Mucosa of descending colon (tissue), 3 donors: Measurements from ENCODE around the gene EIF4G1. TPM values are rescaled to one million over a fixed set of nuclear protein-coding genes. Genes with fewer than 3 reads are reported as not detected.

Source experiments
- ATAC-seq: fragments of 200-7000 bp; cut with Tn5 transposase; one replicate; pipeline ENCODE4 v1.9.1; 2020; ENCODE audit warnings: mild to moderate bottlenecking, moderate library complexity
- DNase-seq, 3 donors: peaks; one replicate each; pipeline ENCODE4 v3.0.0-alpha.2; 2020
- H3K36me3 ChIP-seq: fragments of 200-600 bp; one replicate; pipeline ENCODE4 v1.8.0; 2021; ENCODE audit warnings: low read depth, mild to moderate bottlenecking
- H3K4me1 ChIP-seq: fragments of 200-600 bp; one replicate; pipeline ENCODE4 v1.8.0; 2021; ENCODE audit warnings: low read depth, mild to moderate bottlenecking
- H3K4me3 ChIP-seq: fragments of 200-600 bp; one replicate; pipeline ENCODE4 v1.8.0; 2021; ENCODE audit warnings: mild to moderate bottlenecking
- H3K9me3 ChIP-seq: fragments of 200-600 bp; one replicate; pipeline ENCODE4 v1.8.0; 2021; ENCODE audit warnings: mild to moderate bottlenecking
- intact Hi-C, 2 donors: fragments of 100-400 bp; cut with DNase I in 1 of 2; cut with micrococcal nuclease in 1 of 2; formaldehyde crosslinking; loops; one replicate each; pipeline versions ENCODE4 v1.11.0 to v1.11.1; 2022; cut with DNase I, micrococcal nuclease
- total RNA-seq, 3 donors: library from RNA; stranded (reverse); fragmentation: NEBNext Ultra II Directional in 2 of 3; extraction: Animal tissue kit (Norgen Biotek cat#: 25700) in 2 of 3; gene quantifications; one replicate each; pipeline versions ENCODE4 v1.2.1 to v1.2.4, GENCODE V29; 2021 to 2023
- TF ChIP-seq, protein P1 (sequence below): fragments of 200-600 bp; IDR thresholded peaks from one replicate; pipeline ENCODE4 v1.8.0; 2022; ENCODE audit warnings: antibody characterized with exemption, mild to moderate bottlenecking
- donor health status: DM: no; HTN: no; CAD: no; lungs with moderate emphysema.
- donor health status: DM: no; HTN: no; CAD: no.
- donor health status: DM: no; HTN: yes; CAD: no.

Gene EIF4G1
- total RNA-seq, 3 donors from 2014 or later = 256 to 305 (median 267) TPM

DNA sequence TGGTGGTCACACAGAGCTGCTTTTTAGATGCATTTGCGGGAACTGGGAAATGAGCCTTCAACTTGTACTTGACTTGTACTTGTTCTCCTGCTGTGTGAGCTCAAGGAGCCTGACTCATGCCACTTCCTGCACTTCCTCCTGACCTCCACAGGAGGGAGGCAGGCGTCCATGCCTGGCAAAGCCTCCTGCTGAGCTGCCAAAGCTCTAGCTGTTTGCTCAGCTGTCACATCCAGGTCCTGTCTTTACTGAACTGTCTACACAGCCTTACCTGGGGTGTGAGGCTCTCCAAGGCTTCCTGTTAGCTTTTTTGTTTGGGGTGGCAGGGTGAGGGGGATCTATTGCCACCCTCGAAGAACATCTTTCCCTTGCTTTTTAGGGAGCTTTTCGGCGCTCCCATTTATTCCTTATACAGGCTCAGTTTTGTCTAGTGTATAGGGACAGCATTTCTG lies 57.2 kb downstream of the EIF4G1 start:
- Histone ChIP-seq H3K4me3 (no peak overlapping the region), H3K9me3 (no peaks in the 10 kb centered on the region), H3K4me1 (no peaks in the 10 kb centered on the region), H3K36me3 (no peaks in the 10 kb centered on the region)
- DNase-seq = peak; percentile 75 to 81 (median 79)
- intact Hi-C loops = loop anchor here in 1 of 2 donors (5.0 kb wide), 1 partner anchor 171 kb away; no protein-coding TSS in a partner anchor
- peak; percentile 96 for ATAC-seq
- TF ChIP-seq, protein P1, sequence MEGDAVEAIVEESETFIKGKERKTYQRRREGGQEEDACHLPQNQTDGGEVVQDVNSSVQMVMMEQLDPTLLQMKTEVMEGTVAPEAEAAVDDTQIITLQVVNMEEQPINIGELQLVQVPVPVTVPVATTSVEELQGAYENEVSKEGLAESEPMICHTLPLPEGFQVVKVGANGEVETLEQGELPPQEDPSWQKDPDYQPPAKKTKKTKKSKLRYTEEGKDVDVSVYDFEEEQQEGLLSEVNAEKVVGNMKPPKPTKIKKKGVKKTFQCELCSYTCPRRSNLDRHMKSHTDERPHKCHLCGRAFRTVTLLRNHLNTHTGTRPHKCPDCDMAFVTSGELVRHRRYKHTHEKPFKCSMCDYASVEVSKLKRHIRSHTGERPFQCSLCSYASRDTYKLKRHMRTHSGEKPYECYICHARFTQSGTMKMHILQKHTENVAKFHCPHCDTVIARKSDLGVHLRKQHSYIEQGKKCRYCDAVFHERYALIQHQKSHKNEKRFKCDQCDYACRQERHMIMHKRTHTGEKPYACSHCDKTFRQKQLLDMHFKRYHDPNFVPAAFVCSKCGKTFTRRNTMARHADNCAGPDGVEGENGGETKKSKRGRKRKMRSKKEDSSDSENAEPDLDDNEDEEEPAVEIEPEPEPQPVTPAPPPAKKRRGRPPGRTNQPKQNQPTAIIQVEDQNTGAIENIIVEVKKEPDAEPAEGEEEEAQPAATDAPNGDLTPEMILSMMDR = peak; percentile 89

DNA sequence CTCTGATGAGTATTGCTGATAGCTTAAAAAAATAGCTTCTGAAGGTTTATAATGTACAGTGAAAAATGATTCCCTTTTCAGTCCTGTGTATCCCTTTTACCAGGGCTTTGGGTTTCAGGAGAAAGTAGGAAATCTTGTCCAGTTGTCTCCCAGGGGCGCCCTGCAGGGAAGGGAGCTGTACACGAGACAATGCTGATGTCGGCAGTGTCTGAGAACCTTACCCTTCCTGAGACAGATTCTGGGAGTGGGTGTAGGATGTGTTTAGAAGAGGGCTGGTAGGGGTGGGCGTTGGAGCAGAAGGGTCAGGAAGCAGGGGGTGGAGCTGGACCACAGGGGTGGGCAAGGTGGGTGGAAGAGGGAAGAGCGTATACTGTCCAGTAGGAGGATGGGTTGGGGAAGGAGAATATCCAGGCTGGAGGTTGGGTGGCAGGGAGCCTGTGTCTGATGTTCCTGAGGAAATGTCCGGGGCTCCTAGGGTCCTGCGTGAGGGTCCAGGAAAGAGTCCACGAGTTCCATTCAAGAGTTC lies 58.0 kb downstream of the EIF4G1 start:
- ATAC-seq = no peak
- intact Hi-C loops = loop anchor here in 1 of 2 donors (5.0 kb wide), 1 partner anchor 170 kb away; no protein-coding TSS in a partner anchor
- H3K9me3 ChIP-seq = no peaks in the 10 kb centered on the region
- H3K36me3 ChIP-seq = no peaks in the 10 kb centered on the region
- TF ChIP-seq, protein P1 = no peak
- DNase-seq = peak in 1 of 3 donors; percentile 29
- no peaks in the 10 kb centered on the region for H3K4me1 ChIP-seq
- H3K4me3 ChIP-seq = no peak overlapping the region

DNA sequence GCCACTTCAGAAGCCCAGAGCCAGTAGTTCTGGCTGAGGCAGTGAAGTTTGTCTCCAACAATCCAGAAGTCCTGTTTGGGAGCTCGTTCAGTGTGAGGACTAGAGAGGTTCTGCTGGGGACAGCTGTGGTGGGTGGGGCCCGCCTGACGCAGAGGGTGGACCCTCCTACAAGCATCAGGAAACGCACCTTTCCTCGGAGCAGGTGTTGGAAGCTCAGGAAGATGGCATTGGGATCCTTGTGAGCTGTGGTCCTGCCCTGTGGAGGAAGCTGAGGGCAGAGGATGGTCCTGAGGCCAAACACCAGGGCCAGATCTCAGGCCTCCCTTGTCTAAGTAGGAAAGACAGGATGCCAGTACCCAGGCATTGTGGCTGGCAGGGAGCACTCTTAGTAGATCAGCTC lies 58.5 kb downstream of the EIF4G1 start:
- H3K9me3 ChIP-seq = no peaks in the 10 kb centered on the region
- H3K4me1 ChIP-seq = no peaks in the 10 kb centered on the region
- intact Hi-C loops = loop anchor here in 1 of 2 donors (5.0 kb wide), 1 partner anchor 169 kb away; no protein-coding TSS in a partner anchor
- H3K4me3 ChIP-seq = no peak overlapping the region
- DNase-seq (peak in 1 of 3 donors; percentile 20), ATAC-seq (peak; percentile 15)
- H3K36me3 ChIP-seq = no peaks in the 10 kb centered on the region
- TF ChIP-seq, protein P1 = no peak

DNA sequence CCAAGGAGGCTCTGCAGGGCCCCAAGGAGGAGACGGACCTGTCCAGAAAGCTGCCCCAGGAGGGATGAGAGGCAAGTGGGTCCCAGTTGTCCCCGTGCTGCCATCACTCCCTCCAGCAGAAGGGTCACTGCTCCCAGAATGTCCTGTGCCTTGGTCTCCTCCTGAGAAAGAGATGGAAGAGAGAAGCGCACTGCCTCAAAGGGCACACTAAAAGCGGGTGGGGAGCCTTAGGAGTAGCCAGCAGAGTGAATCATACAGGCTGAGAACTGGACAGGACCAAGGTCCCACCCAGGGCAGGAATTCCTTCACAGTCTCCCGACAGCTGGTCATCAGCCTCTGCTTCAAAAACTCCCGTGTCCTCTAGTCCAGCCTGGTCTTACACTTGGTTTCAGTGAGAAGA lies 59.0 kb downstream of the EIF4G1 start:
- intact Hi-C loops = loop anchor here in 1 of 2 donors (5.0 kb wide), 1 partner anchor 169 kb away; no protein-coding TSS in a partner anchor
- peak in 1 of 3 donors; percentile 10 for DNase-seq

DNA sequence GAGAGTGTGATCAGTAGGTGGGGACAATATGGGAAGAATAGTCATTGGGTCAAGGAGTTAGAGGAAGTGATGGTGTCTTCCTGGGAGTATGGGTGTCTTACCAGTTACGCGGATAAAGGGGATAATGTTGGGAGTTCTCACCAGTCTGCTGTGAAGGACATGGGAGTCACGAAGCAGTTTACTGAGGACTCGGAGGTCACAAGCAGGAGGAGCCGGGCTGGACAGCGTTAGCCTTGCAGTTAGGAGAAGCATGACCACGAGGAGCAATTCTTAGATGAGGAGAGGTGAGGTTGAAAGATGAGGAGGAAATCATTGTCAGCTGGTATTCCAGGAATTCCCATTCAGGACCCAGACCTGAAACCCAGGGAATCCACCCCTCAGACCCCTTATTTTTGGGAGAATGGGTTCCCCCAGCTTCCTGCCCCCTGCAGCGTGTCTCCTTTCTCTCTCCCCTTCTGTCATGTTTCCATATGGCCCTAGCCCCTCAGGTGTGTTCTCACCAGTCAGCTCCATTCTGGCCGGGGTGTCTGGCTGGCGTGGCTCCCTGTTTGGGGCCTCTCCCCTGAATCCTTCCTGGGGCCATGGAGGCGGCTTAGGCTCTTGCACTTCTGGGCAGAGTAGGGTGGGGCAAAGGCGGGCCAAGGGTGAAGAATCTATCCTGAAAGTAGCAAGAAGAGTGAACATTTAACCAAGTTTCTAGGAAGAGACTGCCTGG lies 61.5 kb downstream of the EIF4G1 start:
- intact Hi-C loops = no loop called here
- TF ChIP-seq, protein P1 = no peak
- Histone ChIP-seq H3K4me1 (peaks cover 4% of the 10 kb centered on the region), H3K4me3 (no peak overlapping the region), H3K36me3 (no peaks in the 10 kb centered on the region), H3K9me3 (no peaks in the 10 kb centered on the region)
- DNase-seq (no peak), ATAC-seq (no peak)

More for the DNA sequence above, 59.0 kb downstream of the EIF4G1 start:
- Histone ChIP-seq H3K4me3 (no peak overlapping the region), H3K9me3 (no peaks in the 10 kb centered on the region), H3K36me3 (no peaks in the 10 kb centered on the region), H3K4me1 (no peaks in the 10 kb centered on the region)
- TF ChIP-seq, protein P1 = no peak
- ATAC-seq = peak; percentile 54
